HEK293 (cell line): ENCODE data around the gene C14orf119.

Experiments used
- REST ChIP-seq: fragments of 450-650 bp; formaldehyde crosslinking; IDR thresholded peaks from 2 replicates; pipeline ENCODE4 v1.5.1; 2016; ENCODE audit warnings: missing biosample characterization, missing genetic modification characterization
- SETDB1 ChIP-seq: IDR thresholded peaks from one replicate; pipeline ENCODE4 v1.6.1; 2017; ENCODE audit warnings: mild to moderate bottlenecking, low read length, moderate library complexity, mixed read lengths; ENCODE audit not compliant: insufficient read length
- SP2 ChIP-seq: fragments of 450-650 bp; formaldehyde crosslinking; IDR thresholded peaks from 2 replicates; pipeline ENCODE4 v1.5.1; 2016; ENCODE audit warnings: missing biosample characterization, missing genetic modification characterization
- ZBTB7A ChIP-seq: fragments of 450-650 bp; formaldehyde crosslinking; IDR thresholded peaks from 2 replicates; pipeline ENCODE4 v1.5.1; 2016; ENCODE audit warnings: low read depth, missing biosample characterization, missing genetic modification characterization
- ZNF121 ChIP-seq: fragments of 450-650 bp; formaldehyde crosslinking; IDR thresholded peaks from 2 replicates; pipeline ENCODE4 v1.5.1; 2016; ENCODE audit warnings: missing biosample characterization, missing genetic modification characterization
- ZNF544 ChIP-seq: fragments of 450-650 bp; formaldehyde crosslinking; IDR thresholded peaks from 2 replicates; pipeline ENCODE4 v1.5.0; 2017; ENCODE audit warnings: missing biosample characterization, missing genetic modification characterization
- ZNF596 ChIP-seq: fragments of 450-650 bp; IDR thresholded peaks from 2 replicates; pipeline ENCODE4 v1.5.0; 2018; ENCODE audit warnings: missing biosample characterization, mild to moderate bottlenecking, missing genetic modification characterization, moderate library complexity
- ZNF610 ChIP-seq: fragments of 450-650 bp; formaldehyde crosslinking; IDR thresholded peaks from 2 replicates; pipeline ENCODE4 v1.5.1; 2016; ENCODE audit warnings: missing biosample characterization, missing genetic modification characterization, borderline replicate concordance
- ZNF629 ChIP-seq: fragments of 450-650 bp; formaldehyde crosslinking; IDR thresholded peaks from 2 replicates; pipeline ENCODE4 v1.5.1; 2017; ENCODE audit warnings: missing biosample characterization, missing genetic modification characterization
- ZNF768 ChIP-seq: fragments of 450-650 bp; formaldehyde crosslinking; IDR thresholded peaks from 2 replicates; pipeline ENCODE4 v1.5.1; 2018; ENCODE audit warnings: missing biosample characterization, mild to moderate bottlenecking, missing genetic modification characterization
- ZNF777 ChIP-seq: fragments of 450-650 bp; formaldehyde crosslinking; IDR thresholded peaks from 2 replicates; pipeline ENCODE4 v1.5.1; 2017; ENCODE audit warnings: missing biosample characterization, missing genetic modification characterization, borderline replicate concordance
- TF ChIP-seq, protein P1 (sequence below): fragments of 450-650 bp; formaldehyde crosslinking; IDR thresholded peaks from 2 replicates; pipeline ENCODE4 v1.5.1; 2016; ENCODE audit warnings: missing biosample characterization, missing genetic modification characterization
- TF ChIP-seq, protein P2 (sequence below): fragments of 450-650 bp; formaldehyde crosslinking; optimal IDR thresholded peaks from 2 replicates; pipeline ENCODE3; 2016; ENCODE audit warnings: missing biosample characterization, mild to moderate bottlenecking, missing genetic modification characterization
- TF ChIP-seq, protein P3 (sequence below): fragments of 450-650 bp; formaldehyde crosslinking; IDR thresholded peaks from 2 replicates; pipeline ENCODE4 v1.5.1; 2016; ENCODE audit warnings: missing biosample characterization, missing genetic modification characterization

GRCh38 chr14:23114669-23115038 lies 19.3 kb downstream of the C14orf119 start:
- TF ChIP-seq ZNF596 (no peak), ZBTB7A (no peak), SETDB1 (no peak), REST (tag by site-specific recombination) (no peak), ZNF768 (tag by site-specific recombination) (no peak), ZNF777 (tag by site-specific recombination) (no peak), ZNF544 (no peak), ZNF629 (tag by site-specific recombination) (no peak), ZNF121 (tag by site-specific recombination) (no peak), SP2 (tag by site-specific recombination) (no peak), ZNF610 (no peak)
- TF ChIP-seq, protein P1, sequence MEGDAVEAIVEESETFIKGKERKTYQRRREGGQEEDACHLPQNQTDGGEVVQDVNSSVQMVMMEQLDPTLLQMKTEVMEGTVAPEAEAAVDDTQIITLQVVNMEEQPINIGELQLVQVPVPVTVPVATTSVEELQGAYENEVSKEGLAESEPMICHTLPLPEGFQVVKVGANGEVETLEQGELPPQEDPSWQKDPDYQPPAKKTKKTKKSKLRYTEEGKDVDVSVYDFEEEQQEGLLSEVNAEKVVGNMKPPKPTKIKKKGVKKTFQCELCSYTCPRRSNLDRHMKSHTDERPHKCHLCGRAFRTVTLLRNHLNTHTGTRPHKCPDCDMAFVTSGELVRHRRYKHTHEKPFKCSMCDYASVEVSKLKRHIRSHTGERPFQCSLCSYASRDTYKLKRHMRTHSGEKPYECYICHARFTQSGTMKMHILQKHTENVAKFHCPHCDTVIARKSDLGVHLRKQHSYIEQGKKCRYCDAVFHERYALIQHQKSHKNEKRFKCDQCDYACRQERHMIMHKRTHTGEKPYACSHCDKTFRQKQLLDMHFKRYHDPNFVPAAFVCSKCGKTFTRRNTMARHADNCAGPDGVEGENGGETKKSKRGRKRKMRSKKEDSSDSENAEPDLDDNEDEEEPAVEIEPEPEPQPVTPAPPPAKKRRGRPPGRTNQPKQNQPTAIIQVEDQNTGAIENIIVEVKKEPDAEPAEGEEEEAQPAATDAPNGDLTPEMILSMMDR (tag by site-specific recombination): peak; percentile 43
- TF ChIP-seq, protein P2, sequence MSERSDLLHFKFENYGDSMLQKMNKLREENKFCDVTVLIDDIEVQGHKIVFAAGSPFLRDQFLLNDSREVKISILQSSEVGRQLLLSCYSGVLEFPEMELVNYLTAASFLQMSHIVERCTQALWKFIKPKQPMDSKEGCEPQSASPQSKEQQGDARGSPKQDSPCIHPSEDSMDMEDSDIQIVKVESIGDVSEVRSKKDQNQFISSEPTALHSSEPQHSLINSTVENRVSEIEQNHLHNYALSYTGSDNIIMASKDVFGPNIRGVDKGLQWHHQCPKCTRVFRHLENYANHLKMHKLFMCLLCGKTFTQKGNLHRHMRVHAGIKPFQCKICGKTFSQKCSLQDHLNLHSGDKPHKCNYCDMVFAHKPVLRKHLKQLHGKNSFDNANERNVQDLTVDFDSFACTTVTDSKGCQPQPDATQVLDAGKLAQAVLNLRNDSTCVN (tag by site-specific recombination): no peak
- TF ChIP-seq, protein P3, sequence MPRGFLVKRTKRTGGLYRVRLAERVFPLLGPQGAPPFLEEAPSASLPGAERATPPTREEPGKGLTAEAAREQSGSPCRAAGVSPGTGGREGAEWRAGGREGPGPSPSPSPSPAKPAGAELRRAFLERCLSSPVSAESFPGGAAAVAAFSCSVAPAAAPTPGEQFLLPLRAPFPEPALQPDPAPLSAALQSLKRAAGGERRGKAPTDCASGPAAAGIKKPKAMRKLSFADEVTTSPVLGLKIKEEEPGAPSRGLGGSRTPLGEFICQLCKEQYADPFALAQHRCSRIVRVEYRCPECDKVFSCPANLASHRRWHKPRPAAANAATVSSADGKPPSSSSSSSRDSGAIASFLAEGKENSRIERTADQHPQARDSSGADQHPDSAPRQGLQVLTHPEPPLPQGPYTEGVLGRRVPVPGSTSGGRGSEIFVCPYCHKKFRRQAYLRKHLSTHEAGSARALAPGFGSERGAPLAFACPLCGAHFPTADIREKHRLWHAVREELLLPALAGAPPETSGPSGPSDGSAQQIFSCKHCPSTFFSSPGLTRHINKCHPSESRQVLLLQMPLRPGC (tag by site-specific recombination): no peak
